ENCODE data around the gene NCR2. TPM values are rescaled to one million over a fixed set of nuclear protein-coding genes. Genes with fewer than 3 reads are reported as not detected.

NCR2 gene
- total and polyA plus RNA-seq, 2 of the 13 experiments (the other 11 are each of a cell fraction or from before 2014, with no cell fraction given), result not detected

- intact Hi-C loops (cut with micrococcal nuclease; ENCODE audit: unreplicated experiment) (no loop called here), in situ Hi-C loops (cut with HindIII; ENCODE audit: extremely low pct_ligation_motif_present, low pct_unique_long_range_greater_than_20kb) (no loop called here)
- no TSS peak for BruUV-seq (replicated peaks)
- Histone ChIP-seq H3K27ac (ENCODE audit: extremely low read length, insufficient read depth, low read length) (no peak overlapping the region), H3K4me3 (replicated peaks in 1 of 3; ENCODE audit: insufficient read depth in 1 of 3, low read depth in 2 of 3, low read length in 3 of 3) (no peak overlapping the region), H3K27me3 (ENCODE audit: control insufficient read depth in 1 of 2, insufficient read depth in 2 of 2, low read length in 2 of 2) (peaks cover 0 to 22% of the 10 kb centered on the region in 2 experiments; a peak in 4 of 5 replicates), H4K20me1 (ENCODE audit: insufficient read depth, low read length) (no peaks in the 10 kb centered on the region), H3K79me2 (ENCODE audit: insufficient read depth, low read length) (no peaks in the 10 kb centered on the region), H2AFZ (ENCODE audit: low read length) (no peak overlapping the region), H3K4me2 (ENCODE audit: low read depth, low read length) (no peak overlapping the region), H3K36me3 (replicated peaks in 1 of 2; ENCODE audit: control insufficient read depth in 1 of 2, insufficient read depth in 2 of 2, low read length in 2 of 2) (no peaks in the 10 kb centered on the region), H3K9ac (ENCODE audit: insufficient read depth, low read depth, low read length) (no peak overlapping the region), H3K9me3 (ENCODE audit: low read length) (peaks cover 7% of the 10 kb centered on the region), H3K4me1 (ENCODE audit: insufficient read depth, low read length) (no peaks in the 10 kb centered on the region)
- TF ChIP-seq ZNF263 (CRISPR knock-in tag; IDR thresholded peaks at IDR 0.05) (no peak), ZNF83 (CRISPR knock-in tag; IDR thresholded peaks at IDR 0.05; ENCODE audit: borderline replicate concordance) (no peak), ZSCAN29 (CRISPR knock-in tag; conservative IDR thresholded peaks at IDR 0.05) (no peak), JDP2 (CRISPR knock-in tag; IDR thresholded peaks at IDR 0.05; ENCODE audit: borderline replicate concordance) (no peak), SKIL (CRISPR knock-in tag; IDR thresholded peaks at IDR 0.05; ENCODE audit: borderline replicate concordance) (no peak), EHMT2 (IDR thresholded peaks at IDR 0.05; ENCODE audit: borderline replicate concordance, low read depth, low read length) (no peak), POLR2G (IDR thresholded peaks at IDR 0.05; ENCODE audit: low read depth, low read length) (no peak), HOXA3 (CRISPR knock-in tag; IDR thresholded peaks at IDR 0.05) (no peak), ZKSCAN1 (IDR thresholded peaks at IDR 0.05; ENCODE audit: low read length) (no peak), ZNF143 (CRISPR knock-in tag; IDR thresholded peaks at IDR 0.05) (no peak), AFF4 (CRISPR knock-in tag; IDR thresholded peaks at IDR 0.05) (no peak), RAD51 (IDR thresholded peaks at IDR 0.05; ENCODE audit: borderline replicate concordance) (no peak)
- ATAC-seq, result no peak
- ChIA-PET POLR2A (no interaction called here), CTCF (ENCODE audit: low intra/inter-chr PET ratio, low total read pairs) (no interaction called here)
- no peak for FAIRE-seq
- WGBS (ENCODE audit: low lambda C conversion rate), result 28% methylated on average over 5 of the region's 5 CpGs
- DNase-seq (ENCODE audit: low spot score), result no peak
These were observed 64.0 kb downstream of the NCR2 start for GRCh38 chr6:41399424-41399823.

All from HepG2 (cell line).